Stimulated activated CD8-positive, alpha-beta memory T cell treated with anti-CD3 and anti-CD28 coated beads, Interleukin-7, amount 100 ng/mL, for 1 hour (primary cell): ENCODE data around the gene PTPRS.

ENCODE experiments used
- DNase-seq, 2 donors: peaks; one replicate each; pipeline ENCODE4 v3.0.0-alpha.2; 2020; ENCODE audit warnings: low read depth in 2 of 2

PTPRS gene

DNA sequence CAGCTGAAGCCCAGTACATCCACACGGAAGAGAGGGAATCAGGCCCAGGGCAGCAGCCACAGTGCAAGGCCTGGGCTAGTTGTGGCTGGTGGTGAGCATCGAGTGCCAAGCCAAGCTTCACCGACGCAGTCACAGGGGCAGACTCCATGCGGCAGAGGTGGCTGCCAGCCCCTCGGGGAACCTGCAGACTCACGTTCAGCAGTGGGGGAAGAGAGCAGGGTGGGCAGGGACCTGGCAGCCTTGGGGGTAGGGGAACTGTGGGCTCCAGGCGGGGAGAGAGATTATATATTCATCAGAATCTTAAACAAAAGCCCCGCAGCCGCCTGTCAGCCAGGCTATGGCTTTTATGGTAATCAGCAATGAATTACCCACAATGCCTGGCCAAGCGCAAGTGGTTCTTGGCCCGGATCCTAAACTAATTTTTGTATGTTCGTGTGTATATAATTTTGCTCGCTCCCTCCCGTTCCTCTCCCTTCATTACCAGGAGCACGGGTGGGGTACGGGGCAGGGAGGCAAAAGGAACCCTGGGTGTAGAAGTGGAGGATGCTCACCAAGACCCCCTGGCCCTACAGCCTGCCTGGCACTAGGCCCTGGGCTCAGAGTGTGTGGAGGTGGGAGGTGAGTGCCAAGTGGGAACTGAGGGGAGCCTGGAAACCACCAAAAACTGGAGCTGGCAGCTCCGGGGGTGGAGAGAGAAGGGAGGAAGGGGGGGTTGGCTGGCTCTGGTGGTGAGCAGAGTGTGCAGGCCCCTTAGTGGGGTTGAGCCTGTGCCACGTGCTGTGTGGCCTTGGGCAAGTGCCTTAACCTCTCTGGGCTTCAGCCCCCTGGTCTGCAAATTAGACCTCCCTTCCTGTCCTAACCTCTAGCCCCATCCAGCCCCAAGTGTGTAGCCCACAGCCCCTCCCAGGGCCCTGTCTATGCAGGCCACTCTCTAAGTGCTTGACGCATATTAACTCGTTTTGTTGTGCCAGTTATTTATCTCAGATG is 31.9 kb downstream of the PTPRS start:
- no peak for DNase-seq

DNA sequence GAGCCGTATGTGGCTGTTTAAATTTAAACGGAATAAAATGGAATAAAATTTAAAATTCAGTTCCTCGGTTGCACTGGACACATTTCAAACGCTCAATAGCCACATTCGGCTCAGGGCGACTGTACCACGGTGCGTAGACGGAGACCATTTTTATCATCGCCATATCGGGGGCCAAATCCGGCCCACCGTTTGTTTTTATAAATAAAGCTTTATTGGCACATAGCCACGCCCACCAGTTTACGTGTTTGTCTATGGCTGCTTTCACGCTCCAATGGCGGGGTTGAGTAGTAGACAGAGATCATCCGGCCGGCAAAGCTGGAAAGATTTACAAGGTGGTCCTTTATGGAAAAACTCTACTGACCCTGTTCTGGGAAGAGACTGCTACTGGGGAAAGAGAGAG is 33.0 kb downstream of the PTPRS start:
- no peak for DNase-seq

DNA sequence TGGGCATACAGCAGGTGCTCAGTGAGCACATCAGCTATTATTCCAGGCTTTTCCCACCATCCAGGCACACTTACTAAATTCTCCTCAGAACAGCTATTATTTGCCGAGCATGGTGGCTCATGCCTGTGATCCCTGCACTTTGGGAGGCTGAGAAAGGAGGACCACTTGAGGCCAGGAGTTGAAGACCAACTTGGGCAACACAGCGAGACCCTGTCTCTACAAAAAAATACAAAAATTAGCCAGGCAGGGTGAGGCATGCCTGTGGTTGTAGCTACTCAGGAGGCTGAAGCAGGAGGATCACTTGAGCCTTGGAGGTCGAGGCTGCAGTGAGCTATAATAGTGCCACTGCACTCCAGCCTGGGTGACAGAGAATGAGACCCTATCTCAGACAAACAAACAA is 35.4 kb downstream of the PTPRS start:
- DNase-seq: no peak

DNA sequence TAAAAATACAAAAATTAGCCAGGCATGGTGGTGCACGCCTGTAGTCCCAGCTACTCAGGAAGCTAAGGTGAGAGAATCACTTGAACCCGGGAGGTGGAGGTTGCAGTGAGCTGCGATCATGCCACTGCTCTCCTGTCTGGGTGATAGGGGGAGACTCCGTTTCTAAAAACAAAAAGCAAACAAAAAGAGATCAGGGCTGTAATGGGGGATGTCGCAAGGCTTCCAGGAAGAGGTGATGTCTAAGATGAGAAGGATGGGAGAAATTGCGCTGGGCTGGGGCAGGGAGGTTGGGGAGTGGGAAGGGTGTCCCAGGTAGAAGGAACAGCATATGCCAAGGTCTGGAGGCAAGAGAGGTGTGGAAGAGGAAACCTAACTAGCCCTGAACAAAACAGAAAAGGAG is 36.1 kb downstream of the PTPRS start:
- DNase-seq: no peak

- DNase-seq: no peak
Measured at GRCh38 chr19:5303208-5303607, 37.4 kb downstream of the PTPRS start.

GRCh38 chr19:5302396-5302795 is 38.2 kb downstream of the PTPRS start:
- DNase-seq: no peak

DNA sequence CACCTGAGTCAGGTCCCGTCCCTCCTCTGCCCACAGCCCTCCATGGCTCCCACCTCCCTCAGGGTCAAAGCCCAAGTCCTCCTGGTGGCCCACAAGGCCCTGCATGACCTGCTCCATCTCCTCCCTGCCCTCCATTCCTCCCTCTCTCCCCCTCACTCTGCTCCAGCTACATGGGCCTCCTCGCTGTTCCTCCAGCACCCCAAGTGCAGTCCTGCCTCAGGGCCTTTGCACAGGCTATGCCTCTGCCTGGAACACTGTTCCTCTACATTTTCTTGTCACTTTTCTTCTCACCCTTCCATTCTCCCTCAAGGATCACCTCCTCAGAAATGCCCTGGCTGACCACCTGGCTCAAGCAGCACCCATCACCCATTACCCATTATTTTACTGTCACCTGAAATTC is 41.5 kb downstream of the PTPRS start:
- no peak for DNase-seq

DNA sequence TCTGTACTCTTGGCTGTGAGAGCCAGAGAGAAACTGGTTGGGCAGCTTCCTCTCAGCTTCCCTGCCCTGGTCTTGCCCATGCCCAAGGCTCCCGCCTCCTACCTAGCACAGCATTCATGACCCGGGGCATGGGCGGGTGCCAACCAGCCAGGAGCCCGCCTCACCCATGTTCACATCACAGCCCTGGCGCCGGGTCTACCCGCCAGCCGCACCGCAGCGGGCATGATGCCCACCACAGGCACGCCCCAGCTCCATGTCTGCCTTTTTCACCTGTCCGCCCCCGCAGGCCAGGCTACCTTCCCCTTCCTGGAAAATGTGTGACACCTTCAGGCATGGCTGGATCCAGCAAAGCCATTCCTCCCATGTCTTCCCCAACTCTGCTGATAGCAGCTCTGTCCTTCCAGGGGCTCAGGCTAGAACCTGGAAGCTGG is 42.1 kb downstream of the PTPRS start:
- no peak for DNase-seq

- DNase-seq: no peak
Measured at GRCh38 chr19:5297272-5297669, 43.3 kb downstream of the PTPRS start.

- DNase-seq: no peak
Measured at GRCh38 chr19:5296457-5297271, 43.9 kb downstream of the PTPRS start.

- DNase-seq: no peak
Measured at GRCh38 chr19:5296021-5296420, 44.6 kb downstream of the PTPRS start.

DNA sequence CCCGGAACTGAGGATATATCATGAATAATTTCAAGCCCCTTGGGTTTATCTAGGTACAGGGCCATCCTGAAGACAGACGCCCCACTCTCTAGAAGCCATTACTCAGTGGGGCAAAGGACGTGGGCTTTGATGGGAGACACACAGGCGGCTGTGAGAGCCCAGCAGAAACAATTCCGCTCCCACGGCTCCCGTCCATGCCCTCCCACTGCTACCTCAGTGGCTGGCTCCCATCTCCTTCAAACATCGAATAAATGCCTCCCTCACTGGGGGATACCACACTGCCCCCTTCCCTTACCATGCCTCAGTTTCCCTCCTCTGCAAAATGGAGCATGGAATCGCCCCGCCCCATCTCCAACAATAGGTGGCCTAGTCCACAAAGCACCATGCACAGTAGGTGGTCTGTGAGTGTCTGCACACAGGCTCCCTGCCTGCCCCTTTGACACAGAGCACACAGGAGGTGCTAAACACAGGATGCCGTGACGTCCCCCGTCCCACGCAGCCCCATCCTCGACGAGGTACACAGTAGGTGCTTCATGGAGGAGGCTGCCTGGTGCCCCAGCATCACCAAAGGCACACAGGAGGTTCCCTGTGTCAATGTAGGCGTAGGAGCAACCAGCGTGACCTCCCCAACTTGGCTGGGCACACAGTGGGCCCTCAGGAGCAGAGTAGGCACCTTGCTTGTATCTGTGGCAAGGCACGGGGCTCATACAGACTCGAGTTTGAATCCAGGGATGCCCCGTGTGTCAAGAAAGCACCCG is 46.0 kb downstream of the PTPRS start:
- no peak for DNase-seq

DNA sequence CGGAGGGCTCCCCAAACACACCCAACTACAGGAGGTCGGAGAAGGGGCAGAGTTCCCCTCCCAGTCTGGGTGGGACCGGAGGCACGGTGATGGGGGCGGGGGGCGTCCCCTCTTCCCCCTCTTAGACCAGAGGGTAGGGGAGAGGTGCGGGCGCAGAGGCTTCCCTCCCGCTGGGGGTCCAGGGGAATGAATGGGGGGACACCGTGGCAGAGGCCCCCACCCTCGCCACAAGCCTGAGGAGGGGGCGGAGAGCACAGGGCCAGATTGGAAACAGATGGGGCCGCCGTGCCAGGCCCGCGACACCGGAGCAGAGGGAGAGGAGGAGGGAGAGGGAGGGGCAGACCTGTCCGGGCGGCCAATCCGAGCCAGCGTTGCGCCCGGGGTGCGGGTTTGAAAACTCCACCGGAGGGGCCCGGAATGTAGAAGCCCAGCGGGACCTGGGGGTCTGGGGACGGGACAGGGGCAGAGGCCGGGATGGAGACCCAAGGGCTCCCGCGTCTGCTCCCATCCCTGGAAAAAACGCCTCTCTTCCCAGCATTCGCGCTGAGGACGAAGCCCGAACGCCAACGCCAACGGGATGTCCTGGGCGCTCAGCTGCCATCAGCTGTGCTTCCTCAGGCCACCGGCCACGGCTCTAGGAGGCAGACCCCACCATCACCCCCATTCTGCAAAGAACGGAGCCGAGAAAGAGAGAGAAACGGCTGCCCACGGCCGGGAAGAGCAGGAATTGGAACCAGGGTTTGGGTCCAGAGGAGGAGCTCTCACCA is 46.8 kb downstream of the PTPRS start:
- no peak for DNase-seq

DNA sequence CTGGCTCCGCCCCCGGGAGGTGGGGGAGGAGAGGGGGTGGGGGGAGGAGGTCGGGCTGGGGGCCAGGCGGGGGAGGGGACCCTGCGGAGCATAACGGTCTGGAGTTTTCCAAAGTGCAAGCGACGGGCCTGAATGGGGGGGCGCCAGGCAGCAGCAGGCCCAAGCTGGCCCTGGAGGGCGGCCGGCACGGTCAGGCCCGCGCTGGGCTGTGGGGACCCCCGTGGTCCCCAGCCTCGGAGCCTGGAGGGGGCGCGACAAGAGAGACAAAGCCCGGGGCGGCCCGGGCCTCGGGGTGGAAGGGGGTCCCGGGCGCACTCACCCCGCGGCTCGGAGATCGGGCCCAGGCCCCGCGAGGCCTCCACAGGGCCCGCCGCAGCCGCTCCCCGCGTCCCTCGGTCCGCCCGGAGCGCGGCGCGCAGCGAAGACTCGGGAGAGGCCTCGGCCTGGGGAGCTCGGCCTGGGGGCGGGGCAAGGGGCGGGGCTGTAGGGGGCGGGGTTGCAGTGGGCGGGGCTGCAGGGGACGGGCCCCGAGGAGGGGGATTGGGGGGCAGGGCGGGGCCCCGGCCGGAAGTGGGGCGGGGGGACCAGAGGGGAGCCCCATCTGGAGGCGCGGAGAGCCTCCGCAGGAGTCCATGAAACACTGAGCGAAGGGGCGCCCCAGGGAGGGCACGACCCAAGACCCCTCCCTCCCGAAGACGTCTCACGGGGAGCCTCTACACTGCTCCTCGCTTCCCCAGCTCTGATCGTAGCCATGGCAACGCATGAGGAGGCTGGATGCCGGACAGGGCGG is 47.6 kb downstream of the PTPRS start:
- DNase-seq: peak in 1 of 2 donors; percentile 11

DNA sequence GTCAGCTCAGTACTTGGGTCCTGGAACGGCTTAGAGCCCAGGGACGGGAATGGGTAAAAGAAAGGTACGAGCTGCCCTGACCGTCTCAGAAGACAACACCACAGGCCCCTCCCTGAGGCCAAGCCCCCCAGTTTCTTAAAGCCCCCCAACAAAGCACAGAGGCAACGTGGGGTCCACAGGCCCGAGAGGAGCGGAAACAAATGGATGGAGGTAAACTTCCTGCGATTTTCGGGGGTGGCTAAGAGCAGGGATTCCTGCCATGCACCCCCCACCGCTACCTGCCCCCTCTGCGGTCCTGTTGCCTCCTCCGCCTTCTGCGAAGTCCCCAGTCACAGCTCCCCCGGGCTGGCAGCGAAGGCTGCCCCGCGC is 48.2 kb downstream of the PTPRS start:
- DNase-seq: no peak

DNA sequence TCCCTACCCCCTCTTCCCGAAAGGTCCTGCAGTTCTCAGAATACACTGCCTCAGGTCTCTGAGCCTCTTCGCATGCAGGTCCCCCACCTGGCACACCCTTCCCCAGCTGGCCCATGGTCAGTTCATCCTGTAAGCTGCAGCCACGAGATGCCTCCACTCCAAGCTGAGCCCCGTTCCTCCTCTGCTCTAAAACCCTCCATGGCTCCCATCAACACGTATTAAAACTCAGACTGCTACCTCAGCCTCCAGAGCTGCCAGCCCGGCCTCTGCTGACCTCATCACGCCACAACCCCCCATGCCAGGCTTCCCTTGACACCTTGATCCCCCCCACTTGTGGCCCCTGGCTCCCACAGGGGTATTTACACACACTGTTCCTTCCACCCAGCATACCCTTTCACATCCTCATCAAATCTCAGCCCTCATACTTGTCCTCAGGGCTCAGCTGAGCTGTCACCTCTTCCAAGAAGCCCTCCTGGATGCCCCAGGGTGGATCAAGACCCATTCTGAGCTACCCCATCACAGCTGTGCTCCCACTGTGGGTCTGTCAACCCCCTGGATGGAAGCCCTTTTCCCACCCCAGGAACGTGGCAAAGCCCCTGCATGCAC is 48.9 kb downstream of the PTPRS start:
- DNase-seq: no peak
